B cell (primary cell): ENCODE results near the gene SUMF2.

Experiments
- EZH2 ChIP-seq: IDR thresholded peaks from 2 replicates; pipeline ENCODE4 v1.6.1; 2012; ENCODE audit warnings: borderline replicate concordance, low read depth, mild to moderate bottlenecking, moderate library complexity, low read length; ENCODE audit not compliant: insufficient read depth, poor library complexity, severe bottlenecking
- TF ChIP-seq, protein P1 (sequence below): fragments of 200-600 bp; IDR thresholded peaks from one replicate; pipeline ENCODE4 v1.8.0; 2022; ENCODE audit warnings: antibody characterized with exemption, mild to moderate bottlenecking

DNA sequence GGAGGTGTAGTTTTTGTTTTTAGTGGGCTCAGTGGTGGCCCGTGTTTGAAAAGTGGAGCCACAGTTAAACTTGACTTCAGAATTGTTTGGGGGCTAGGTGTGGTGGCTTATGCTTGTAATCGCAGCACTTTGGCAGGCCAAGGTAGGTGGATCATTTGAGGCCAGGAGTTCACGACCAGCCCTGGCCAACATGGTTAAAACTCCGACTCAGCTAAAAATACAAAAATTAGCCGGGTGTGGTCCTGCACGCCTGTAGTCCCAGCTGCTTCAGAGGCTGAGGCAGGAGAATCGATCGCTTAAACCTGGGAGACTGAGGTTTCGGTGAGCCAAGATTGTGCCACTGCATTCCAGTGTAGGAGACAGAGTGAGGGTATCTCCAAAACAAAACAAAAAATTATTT is 10.7 kb upstream of the SUMF2 start:
- TF ChIP-seq, protein P1, sequence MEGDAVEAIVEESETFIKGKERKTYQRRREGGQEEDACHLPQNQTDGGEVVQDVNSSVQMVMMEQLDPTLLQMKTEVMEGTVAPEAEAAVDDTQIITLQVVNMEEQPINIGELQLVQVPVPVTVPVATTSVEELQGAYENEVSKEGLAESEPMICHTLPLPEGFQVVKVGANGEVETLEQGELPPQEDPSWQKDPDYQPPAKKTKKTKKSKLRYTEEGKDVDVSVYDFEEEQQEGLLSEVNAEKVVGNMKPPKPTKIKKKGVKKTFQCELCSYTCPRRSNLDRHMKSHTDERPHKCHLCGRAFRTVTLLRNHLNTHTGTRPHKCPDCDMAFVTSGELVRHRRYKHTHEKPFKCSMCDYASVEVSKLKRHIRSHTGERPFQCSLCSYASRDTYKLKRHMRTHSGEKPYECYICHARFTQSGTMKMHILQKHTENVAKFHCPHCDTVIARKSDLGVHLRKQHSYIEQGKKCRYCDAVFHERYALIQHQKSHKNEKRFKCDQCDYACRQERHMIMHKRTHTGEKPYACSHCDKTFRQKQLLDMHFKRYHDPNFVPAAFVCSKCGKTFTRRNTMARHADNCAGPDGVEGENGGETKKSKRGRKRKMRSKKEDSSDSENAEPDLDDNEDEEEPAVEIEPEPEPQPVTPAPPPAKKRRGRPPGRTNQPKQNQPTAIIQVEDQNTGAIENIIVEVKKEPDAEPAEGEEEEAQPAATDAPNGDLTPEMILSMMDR: no peak
- TF ChIP-seq EZH2: no peak
